Suppressor macrophage treated with lipopolysaccharide for 1 hour (primary cell): ENCODE data around the gene ITPR3.

Experiments used
- DNase-seq, 3 donors: peaks; one replicate each; pipeline ENCODE4 v3.0.0-alpha.2; 2020 to 2022

The ITPR3 gene

DNA sequence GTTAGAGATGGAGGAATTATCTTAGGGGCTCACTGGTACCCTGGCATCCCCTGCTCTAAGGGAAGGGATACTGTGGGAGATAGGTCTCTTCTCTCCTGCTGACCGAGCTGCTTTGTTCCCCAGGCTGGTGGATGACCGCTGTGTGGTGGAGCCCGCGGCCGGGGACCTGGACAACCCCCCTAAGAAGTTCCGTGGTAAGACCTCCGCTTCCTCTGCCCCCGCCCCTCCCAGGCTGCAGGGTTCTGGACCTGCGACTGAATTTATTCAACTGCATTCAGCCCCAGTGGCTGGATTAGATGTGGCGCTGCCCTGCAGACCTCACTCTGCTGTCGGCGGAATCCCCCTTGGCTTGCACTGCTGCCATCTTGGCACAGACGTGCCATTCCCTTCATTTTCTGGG is 19.2 kb downstream of the ITPR3 start:
- no peak for DNase-seq

DNA sequence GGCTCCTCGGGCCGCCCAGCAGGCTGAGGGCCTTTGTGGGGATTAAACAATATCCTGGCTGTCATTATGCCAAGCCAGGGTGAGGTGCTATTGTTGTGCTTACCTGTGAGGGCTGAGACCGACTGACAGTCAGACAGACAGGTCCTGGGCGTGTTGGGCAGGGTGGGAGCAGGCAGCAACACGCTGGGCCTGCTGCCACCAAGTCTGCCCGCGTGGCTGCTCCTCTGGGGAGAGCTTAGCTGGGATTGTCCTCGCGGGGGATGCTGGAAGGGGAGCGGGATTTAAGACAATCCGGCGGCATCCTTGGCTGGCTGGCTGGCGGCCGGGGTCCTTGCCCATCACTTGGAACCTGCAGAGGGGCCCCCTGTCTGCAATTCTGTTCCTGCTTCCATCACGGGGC is 20.0 kb downstream of the ITPR3 start:
- DNase-seq, result no peak

DNA sequence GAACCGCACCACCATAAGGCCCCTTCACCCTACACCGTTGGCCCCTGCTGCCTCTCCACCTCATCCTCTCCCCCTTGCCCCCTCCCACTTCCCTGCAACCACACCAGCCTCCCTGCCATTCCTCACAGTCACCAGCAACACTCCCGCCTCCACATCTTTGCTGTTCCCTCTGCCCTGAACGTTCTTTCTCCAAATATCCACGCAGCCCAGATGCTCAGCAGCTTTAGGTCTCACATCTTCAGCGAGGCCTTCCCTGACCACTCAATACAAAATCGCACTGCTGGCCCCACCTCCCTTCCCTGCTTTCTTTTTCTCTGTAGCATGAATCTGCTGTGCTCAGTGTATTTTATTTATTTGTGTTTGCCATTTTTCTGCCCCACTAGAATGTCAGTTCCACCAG is 20.5 kb downstream of the ITPR3 start:
- no peak for DNase-seq

DNA sequence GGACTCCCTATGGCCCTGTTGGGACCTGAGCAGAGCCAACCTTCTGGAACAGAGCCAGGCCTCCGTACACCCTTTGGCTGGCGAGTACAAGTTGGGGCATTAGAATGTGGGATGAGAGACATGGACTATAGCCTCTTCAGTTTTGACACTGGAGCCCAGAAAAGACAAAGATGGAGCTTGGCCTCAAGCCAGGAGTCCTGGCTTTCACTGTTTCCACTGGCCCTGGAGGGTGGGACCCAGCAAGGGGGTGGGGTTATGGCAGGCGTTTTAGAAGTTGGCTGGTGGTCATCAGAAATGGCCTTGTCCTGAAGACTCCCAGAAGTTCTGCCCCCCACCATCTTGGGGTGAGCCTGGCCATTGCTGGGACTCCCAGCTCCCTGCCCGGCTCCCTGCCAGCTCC is 21.8 kb downstream of the ITPR3 start:
- no peak for DNase-seq

DNA sequence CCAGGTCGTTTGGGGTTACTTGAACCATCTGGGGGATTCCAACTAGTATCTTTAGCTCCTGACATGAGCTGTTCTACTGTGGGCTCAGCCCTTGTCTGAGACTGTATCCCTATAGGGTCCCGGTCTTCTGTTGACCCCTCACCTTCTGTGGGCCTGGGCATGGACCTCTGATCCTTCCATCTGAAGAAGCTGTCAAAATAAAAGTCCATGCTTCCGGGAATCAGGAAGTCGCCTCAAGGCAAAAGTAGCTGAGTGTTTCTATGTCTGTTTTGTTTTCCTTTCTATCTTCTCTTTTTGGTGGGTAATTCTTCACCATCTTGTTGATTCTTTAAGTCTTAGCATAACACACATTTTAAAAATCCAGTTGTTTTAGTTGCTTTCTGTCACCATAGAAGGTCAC is 30.3 kb downstream of the ITPR3 start:
- DNase-seq, result no peak

DNA sequence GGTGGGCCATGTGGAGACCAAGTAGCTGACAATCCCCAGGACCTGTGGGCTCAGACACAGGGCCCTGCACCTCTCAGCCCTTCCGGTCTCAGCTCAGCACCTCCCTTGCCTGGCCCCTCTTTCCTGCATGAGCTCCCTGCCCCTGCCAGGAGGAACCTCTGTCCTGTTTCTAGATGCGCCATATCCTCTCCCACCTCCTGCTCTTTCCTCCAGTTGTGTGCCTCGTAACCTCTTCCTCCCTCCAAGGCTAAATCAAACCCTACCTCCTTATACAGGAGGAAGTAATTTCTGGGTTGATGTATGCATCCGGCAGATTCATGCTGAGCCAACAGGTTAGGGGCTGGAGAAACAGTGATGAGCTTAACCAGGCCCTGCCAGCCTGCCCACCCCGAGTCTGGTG is 30.9 kb downstream of the ITPR3 start:
- no peak for DNase-seq

DNA sequence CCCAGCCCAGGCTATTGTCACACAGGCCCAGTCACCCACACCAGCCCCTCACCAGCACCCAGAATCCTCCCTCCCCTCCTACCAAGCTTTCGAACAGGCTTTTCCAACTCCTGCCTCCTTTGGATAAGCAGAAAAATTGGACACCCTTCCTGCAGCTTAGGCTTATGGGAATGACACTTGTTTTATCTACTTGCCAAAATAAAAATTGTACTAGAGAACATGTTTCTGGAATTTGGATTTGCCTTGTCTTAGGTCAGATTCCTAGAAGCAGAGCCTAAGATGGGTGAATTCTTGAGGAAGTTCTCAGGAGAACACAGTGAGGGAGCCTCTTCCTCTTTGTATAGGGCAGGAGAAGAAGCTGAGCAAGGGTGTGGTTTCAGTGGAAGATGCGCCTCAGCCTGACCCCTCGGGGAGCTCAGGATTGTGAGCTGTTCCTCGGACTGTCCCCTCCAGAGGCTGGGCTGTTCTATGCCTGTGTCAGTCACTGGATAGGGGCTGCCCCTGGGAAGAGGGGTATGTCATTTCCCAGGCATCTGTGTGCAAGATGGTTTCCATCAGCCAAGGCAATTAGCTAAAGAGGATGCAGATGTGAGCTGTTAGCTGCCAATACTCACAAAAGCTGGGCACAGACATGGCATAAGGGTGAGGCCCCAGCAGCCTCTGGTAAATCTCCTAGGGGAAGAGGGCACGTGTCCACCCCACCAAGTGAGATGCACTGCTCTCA is 33.9 kb downstream of the ITPR3 start:
- DNase-seq, result peak; percentile 36 to 38 (median 38)

DNA sequence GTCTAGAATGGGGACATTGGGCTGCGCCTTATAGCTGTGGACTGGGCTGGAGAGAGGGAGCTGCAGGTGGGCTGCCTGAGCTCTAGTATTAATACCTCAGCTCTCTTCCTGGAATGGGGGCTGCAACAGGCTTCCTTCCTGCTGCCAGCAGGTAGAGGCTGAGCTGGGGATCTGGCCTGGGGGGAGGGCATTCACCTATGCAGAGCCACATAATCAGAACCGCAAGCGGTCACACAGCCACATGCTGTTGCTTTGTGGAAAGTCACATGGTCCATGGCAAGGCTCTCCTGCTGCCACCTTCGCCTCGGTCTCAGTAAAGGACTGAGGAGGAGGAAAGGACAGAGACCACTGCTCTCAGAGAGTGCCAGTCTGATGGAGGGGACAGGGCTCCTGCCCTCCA is 35.7 kb downstream of the ITPR3 start:
- DNase-seq, result no peak

DNA sequence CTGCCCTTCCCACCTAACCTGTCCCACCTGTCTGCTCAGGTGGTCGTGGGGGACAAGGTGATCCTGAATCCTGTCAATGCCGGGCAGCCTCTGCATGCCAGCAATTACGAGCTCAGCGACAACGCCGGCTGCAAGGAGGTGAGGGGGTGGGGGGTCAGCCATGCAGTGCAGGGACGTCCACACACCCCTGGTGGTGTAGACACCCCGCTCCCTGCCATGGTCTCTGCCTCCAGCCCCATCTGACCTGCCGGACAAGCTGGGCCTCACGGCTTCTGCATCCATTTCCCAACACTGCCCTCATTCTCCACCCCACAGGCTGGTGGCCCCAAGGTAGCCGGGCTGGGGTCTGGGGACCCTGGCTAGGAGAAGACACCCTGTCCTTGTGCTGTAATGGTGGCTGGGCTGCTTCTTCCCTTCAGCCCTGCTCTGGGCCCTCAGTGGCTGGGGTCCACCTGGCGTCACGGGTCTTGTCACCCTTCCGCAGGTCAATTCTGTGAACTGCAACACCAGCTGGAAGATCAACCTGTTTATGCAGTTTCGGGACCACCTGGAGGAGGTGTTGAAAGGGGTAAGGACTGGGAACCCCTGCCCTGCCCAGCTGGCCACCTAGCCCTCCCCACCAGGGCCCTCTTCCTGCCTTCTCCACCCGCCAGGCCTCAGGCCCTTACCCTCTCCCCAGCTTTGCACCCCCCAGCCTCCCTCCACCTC is 38.0 kb downstream of the ITPR3 start:
- no peak for DNase-seq

DNA sequence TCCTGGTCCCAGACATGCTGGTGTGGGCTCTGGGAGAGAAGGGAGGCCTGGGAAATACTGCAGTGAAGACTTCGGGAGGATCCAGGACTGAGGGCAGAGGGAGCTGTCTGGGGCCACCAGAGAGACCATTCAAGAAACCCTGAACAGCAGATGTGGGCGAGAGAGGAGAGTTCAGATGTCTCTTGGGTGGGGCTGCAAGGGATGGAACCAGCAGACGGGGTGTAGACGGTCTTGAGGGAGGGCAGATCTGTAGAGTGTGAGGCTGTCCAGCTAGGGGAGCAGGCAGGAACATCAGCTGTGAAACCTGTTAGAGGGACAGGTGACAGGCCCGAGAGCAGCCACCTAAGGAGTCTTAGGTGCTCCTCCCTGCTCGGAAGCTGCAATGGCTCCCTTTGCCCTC is 38.9 kb downstream of the ITPR3 start:
- no peak for DNase-seq

DNA sequence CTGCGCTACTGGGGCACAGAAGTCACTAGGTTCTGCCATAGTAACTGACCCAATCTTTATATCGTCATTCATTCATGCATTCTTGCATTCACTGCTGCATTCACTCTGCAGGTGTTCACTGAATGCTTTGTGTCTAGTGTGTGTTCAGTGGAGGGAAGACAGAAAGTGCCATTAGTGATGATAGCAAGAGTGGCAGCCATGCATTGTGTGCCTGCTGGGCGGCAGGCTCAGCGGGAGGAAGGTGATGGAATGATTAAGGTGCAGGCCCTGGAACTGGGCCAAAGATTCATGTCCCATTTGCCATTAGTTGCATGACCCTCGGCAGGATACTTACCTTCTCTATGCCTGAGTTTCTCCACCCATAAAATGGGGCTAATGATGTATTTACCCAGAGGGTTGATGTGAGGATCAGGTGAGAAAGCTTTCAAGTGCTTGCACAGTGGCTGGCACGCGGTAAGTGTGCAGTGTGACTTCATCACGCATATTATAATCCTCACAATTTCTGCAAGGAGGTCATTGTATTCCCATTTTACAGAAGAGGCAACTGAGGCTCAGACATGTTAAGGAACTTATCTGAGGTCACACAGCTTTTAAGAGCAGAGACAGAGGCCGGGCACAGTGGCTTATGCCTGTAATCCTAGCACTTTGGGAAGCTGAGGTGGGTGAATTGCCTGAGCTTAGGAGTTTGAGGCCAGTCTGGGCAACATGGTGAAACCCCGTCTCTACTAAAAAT is 40.1 kb downstream of the ITPR3 start:
- DNase-seq, result no peak

DNA sequence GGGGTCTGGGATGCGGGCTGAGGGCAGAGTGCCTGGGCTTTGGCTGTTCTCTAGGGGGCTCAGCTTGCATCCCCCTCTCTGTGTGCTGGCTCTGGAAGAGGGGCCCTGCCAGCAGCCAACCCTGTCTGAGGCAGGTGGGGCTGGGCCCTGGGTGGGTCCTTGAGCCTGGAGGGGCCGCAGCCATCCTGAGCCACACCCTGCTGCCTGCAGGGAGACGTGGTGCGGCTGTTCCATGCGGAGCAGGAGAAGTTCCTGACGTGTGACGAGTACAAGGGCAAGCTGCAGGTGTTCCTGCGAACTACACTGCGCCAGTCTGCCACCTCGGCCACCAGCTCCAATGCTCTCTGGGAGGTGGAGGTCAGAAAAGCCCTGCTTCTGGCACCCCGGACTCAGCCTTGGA is 41.2 kb downstream of the ITPR3 start:
- DNase-seq, result no peak

DNA sequence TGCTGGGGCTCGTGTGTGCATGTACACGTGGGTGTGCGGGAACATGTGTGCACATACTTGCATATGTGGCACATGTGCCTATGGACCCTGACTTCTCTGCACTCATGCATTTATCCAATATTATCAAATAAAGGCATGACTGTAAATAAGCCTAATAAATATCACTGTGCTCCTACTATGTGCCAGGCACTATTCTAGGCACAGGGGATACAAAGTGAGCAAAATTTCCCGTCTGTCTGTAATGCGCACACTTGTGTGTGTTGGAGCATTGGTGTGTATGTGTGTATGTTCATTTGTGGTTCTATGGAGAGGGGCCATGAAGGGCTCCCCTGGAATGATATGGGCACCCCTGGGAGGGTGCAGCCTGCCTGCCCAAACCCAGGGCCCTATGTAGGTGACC is 41.9 kb downstream of the ITPR3 start:
- no peak for DNase-seq

DNA sequence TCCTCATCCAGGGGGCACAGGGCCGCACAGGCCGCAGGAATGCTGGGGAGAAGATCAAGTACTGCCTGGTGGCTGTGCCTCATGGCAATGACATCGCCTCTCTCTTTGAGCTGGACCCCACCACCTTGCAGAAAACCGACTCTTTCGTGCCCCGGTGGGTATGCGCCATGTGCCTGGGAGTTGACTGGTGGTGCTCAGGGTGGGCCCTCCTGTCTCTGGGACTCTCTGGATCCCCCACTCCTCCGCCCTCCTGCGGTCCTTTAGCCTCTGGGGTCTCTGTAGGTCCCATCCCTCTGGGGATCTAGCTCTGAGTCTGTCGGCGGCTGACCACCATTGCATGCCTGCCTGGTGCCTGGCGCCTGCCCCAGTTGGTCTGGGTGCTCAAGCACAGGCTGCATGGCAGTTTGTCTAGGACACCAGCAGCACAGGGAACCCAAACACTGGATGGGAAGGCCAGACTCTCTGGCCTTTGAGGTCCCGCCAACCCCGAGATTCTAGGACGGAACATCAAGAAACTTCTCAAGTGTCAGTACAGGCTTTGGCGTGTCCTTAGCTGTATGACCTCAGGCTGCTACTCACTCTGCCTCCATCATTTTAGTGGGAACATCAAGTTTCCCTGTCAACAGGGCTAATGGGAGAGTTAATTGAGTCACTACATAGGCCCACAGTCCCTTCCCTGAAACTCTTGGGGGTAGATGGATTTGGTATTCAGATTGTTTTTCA is 42.8 kb downstream of the ITPR3 start:
- no peak for DNase-seq

DNA sequence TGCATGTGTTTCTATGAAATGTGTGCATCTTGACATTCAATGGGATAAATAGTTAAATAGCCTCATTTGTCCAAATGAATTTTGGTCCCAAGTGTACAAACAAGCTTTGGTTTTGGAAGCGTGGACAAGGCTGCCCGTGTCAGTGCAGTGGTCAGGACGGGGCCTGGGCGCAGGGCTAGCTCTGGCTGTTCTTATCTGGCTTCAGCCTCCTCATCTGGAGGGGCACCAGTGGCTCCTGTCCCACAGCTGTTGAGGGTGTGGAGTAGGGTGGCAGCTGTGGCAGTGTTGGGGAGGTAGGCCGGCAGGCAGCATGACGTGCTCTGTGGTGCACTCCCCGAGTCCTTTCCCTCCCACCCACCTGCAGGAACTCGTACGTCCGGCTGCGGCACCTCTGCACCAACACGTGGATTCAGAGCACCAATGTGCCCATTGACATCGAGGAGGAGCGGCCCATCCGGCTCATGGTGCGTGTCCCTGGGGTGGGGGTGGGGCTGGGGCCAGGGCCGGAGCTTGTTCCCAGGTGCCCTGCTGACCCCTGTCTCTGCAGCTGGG is 43.5 kb downstream of the ITPR3 start:
- DNase-seq, result no peak

DNA sequence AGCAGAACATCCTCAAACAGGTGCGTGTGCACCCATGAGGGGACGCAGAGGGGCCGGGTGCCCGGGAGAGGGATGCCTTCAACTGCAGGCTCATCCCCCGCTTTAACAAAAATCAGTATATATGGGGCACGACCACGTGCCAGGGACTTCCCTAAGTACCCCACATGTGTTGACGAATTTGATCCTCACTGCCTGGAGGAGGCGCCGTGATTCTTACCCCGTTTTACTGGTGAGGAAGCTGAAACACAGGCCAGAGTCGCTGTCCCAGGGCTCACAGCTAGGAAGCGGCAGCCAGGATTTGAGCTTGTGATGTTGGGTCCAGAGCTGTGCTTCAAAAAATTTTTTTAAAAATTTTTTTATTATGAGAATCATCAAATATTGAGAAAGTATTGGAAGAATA is 44.8 kb downstream of the ITPR3 start:
- no peak for DNase-seq

DNA sequence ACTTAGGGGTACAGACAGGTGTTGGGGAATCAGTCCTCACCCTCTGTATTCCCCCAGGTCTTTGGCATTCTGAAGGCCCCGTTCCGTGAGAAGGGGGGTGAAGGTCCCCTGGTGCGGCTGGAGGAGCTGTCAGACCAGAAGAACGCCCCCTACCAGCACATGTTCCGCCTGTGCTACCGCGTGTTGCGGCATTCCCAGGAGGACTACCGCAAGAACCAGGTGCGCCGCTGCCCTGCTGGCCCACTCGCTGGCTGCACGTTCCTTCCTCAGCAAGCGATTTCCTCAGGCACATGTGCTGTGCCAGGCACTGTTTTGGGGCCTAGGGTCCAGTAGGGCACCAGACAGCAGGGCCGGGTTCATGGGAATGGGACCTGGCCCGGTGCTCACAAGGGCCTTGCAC is 46.0 kb downstream of the ITPR3 start:
- DNase-seq, result no peak

DNA sequence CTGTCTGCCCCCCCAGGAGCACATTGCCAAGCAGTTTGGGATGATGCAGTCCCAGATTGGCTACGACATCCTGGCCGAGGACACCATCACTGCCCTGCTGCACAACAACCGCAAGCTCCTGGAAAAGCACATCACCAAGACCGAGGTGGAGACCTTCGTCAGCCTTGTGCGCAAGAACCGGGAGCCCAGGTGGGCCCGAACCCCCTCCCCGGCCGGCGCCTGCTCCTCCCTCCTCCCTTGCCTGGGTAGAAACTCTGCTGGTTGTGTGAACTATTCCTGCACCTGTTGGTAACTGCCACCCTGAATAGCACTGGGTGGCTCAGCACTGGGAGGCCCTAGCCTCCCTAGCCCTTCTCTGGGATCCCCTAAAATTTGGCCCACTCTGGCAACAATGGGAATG is 46.7 kb downstream of the ITPR3 start:
- no peak for DNase-seq

DNA sequence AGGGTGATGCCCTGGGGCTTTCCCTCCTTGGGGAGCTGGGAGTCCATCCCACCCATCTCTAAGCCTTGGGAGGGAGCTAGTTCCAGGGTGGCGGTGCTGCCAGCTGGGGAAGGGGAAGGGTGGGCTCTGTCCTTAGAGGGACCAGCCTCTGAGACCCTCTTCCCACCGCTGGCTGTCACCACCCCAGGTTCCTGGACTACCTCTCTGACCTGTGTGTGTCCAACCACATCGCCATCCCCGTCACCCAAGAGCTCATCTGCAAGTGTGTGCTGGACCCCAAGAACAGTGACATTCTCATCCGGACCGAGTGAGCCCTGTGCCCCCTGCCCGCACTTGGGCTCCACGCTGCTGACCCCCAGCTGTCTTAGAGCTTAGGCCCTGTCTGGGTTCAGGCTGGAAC is 47.2 kb downstream of the ITPR3 start:
- DNase-seq, result no peak

DNA sequence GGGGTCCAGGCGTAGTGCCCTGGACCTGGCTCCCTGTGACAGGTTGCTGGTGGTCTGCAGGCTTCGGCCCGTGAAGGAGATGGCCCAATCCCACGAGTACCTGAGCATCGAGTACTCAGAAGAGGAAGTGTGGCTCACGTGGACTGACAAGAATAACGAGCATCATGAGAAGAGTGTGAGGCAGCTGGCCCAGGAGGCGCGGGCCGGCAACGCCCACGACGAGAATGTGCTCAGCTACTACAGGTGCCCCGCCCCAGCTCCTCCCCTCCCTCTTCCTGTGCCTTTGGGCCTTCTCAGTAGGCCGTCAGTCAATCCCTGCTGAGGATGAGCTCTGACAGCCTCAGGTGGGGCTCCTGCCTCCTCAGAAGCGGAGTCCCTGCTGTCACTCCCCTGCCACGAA is 47.8 kb downstream of the ITPR3 start:
- no peak for DNase-seq

DNA sequence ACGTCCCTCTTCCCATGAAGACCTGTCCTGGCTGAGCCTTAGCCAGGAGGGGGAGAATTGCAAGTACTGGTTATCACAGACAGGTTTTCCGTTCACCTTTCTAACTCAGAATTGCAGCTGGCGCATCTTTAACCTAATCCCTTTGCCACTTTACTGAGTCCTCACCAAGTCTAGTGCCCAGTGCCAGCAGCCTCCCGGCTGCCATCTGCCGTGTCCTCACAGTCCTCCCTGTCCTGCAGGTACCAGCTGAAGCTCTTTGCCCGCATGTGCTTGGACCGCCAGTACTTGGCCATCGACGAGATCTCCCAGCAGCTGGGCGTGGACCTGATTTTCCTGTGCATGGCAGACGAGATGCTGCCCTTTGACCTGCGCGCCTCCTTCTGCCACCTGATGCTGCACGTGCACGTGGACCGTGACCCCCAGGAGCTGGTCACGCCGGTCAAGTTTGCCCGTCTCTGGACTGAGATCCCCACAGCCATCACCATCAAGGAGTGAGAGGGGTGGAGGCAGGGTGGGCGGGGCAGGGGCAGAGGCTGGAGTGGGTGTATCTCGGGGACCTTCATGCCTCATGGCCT is 49.1 kb downstream of the ITPR3 start:
- DNase-seq, result no peak

DNA sequence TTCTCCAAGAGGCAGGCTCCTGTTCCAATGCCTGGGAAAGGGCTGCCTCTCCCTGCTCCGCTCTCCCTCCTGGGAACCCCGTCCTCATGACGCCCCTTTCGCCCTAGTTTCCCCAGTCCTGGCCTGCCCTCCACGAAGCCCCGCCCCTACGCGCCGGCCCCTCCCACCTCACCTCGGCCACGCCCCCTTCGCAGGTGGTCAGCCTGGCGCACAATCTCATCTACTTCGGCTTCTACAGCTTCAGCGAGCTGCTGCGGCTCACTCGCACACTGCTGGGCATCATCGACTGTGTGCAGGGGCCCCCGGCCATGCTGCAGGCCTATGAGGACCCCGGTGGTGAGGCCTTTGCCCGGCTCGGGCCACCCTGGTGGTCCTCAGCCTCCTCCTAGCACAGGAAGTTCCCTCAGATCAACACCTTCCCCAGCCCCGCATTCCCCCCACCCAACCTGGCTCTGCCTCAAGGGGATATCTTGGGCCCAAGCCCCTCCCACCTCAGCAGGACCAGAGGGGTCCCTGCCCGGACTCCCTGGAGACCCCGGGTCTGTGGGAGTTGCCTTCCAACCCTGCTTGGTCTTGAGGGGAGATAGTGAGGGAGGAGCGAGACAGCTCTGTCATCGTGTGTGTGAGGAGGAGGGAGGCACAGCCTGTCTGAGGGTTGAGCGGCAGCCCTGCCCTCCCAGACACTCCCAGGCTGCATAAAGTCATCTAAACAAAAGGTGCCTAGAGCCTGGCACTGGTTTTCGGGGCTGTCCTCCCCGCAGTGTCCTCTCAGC is 50.0 kb downstream of the ITPR3 start:
- DNase-seq, result no peak
